ENCODE measurements around the gene AFAP1. TPM values are rescaled to one million over a fixed set of nuclear protein-coding genes. Genes with fewer than 3 reads are reported as not detected.

AFAP1 gene
- total and polyA plus RNA-seq, 2 of the 8 experiments (the other 6 are each of a cell fraction or from before 2014, with no cell fraction given): 3.6 to 18.2 TPM

GRCh38 chr4:7861440-7861881, 78.2 kb downstream of the AFAP1 start (continued):
- TF ChIP-seq, protein P1, sequence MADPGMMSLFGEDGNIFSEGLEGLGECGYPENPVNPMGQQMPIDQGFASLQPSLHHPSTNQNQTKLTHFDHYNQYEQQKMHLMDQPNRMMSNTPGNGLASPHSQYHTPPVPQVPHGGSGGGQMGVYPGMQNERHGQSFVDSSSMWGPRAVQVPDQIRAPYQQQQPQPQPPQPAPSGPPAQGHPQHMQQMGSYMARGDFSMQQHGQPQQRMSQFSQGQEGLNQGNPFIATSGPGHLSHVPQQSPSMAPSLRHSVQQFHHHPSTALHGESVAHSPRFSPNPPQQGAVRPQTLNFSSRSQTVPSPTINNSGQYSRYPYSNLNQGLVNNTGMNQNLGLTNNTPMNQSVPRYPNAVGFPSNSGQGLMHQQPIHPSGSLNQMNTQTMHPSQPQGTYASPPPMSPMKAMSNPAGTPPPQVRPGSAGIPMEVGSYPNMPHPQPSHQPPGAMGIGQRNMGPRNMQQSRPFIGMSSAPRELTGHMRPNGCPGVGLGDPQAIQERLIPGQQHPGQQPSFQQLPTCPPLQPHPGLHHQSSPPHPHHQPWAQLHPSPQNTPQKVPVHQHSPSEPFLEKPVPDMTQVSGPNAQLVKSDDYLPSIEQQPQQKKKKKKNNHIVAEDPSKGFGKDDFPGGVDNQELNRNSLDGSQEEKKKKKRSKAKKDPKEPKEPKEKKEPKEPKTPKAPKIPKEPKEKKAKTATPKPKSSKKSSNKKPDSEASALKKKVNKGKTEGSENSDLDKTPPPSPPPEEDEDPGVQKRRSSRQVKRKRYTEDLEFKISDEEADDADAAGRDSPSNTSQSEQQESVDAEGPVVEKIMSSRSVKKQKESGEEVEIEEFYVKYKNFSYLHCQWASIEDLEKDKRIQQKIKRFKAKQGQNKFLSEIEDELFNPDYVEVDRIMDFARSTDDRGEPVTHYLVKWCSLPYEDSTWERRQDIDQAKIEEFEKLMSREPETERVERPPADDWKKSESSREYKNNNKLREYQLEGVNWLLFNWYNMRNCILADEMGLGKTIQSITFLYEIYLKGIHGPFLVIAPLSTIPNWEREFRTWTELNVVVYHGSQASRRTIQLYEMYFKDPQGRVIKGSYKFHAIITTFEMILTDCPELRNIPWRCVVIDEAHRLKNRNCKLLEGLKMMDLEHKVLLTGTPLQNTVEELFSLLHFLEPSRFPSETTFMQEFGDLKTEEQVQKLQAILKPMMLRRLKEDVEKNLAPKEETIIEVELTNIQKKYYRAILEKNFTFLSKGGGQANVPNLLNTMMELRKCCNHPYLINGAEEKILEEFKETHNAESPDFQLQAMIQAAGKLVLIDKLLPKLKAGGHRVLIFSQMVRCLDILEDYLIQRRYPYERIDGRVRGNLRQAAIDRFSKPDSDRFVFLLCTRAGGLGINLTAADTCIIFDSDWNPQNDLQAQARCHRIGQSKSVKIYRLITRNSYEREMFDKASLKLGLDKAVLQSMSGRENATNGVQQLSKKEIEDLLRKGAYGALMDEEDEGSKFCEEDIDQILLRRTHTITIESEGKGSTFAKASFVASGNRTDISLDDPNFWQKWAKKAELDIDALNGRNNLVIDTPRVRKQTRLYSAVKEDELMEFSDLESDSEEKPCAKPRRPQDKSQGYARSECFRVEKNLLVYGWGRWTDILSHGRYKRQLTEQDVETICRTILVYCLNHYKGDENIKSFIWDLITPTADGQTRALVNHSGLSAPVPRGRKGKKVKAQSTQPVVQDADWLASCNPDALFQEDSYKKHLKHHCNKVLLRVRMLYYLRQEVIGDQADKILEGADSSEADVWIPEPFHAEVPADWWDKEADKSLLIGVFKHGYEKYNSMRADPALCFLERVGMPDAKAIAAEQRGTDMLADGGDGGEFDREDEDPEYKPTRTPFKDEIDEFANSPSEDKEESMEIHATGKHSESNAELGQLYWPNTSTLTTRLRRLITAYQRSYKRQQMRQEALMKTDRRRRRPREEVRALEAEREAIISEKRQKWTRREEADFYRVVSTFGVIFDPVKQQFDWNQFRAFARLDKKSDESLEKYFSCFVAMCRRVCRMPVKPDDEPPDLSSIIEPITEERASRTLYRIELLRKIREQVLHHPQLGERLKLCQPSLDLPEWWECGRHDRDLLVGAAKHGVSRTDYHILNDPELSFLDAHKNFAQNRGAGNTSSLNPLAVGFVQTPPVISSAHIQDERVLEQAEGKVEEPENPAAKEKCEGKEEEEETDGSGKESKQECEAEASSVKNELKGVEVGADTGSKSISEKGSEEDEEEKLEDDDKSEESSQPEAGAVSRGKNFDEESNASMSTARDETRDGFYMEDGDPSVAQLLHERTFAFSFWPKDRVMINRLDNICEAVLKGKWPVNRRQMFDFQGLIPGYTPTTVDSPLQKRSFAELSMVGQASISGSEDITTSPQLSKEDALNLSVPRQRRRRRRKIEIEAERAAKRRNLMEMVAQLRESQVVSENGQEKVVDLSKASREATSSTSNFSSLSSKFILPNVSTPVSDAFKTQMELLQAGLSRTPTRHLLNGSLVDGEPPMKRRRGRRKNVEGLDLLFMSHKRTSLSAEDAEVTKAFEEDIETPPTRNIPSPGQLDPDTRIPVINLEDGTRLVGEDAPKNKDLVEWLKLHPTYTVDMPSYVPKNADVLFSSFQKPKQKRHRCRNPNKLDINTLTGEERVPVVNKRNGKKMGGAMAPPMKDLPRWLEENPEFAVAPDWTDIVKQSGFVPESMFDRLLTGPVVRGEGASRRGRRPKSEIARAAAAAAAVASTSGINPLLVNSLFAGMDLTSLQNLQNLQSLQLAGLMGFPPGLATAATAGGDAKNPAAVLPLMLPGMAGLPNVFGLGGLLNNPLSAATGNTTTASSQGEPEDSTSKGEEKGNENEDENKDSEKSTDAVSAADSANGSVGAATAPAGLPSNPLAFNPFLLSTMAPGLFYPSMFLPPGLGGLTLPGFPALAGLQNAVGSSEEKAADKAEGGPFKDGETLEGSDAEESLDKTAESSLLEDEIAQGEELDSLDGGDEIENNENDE (IDR thresholded peaks at IDR 0.05; ENCODE audit: insufficient replicate concordance, low read length): peak; percentile 66
- TF ChIP-seq SIN3A (conservative IDR thresholded peaks at IDR 0.05 in 1 of 2, IDR thresholded peaks at IDR 0.05 in 1 of 2; ENCODE audit: low read depth in 1 of 2, low read length in 2 of 2): no peak

Measured in H1 (cell line).